GM19324 (cell line): ENCODE data around the gene SHE.

Experiments used
- ATAC-seq: cut with Tn5 transposase; IDR thresholded peaks from one replicate; pipeline ENCODE4 v1.9.1; 2021; ENCODE audit warnings: mild to moderate bottlenecking, moderate library complexity; ENCODE audit not compliant: unreplicated experiment, low FRiP score

Gene SHE

GRCh38 chr1:154453161-154453560 lies 49.1 kb downstream of the SHE start:
- no peak for ATAC-seq

- ATAC-seq = no peak
Measured at GRCh38 chr1:154448331-154448811, 53.8 kb downstream of the SHE start.

GRCh38 chr1:154446789-154447188 lies 55.4 kb downstream of the SHE start:
- no peak for ATAC-seq

- ATAC-seq = no peak
Measured at GRCh38 chr1:154446292-154446691, 55.9 kb downstream of the SHE start.

- ATAC-seq = peak; percentile 67
Measured at GRCh38 chr1:154445040-154445472, 57.2 kb downstream of the SHE start.

GRCh38 chr1:154443274-154444013 lies 58.8 kb downstream of the SHE start:
- no peak for ATAC-seq

- ATAC-seq = no peak
Measured at GRCh38 chr1:154442006-154442740, 60.0 kb downstream of the SHE start.

GRCh38 chr1:154441241-154441888 lies 60.8 kb downstream of the SHE start:
- ATAC-seq = no peak

- ATAC-seq = peak; percentile 7
Measured at GRCh38 chr1:154440036-154440804, 62.0 kb downstream of the SHE start.

- no peak for ATAC-seq
Measured at GRCh38 chr1:154436433-154436832, 65.8 kb downstream of the SHE start.

- no peak for ATAC-seq
Measured at GRCh38 chr1:154435599-154436200, 66.5 kb downstream of the SHE start.

GRCh38 chr1:154434346-154435085 lies 67.7 kb downstream of the SHE start:
- no peak for ATAC-seq

GRCh38 chr1:154433161-154433764 lies 68.9 kb downstream of the SHE start:
- ATAC-seq = no peak

- no peak for ATAC-seq
Measured at GRCh38 chr1:154431586-154432373, 70.4 kb downstream of the SHE start.

GRCh38 chr1:154430903-154431302 lies 71.3 kb downstream of the SHE start:
- no peak for ATAC-seq

GRCh38 chr1:154429841-154430611 lies 72.2 kb downstream of the SHE start:
- ATAC-seq = no peak
